ENCODE results near the gene HLA-DOA.

The HLA-DOA gene
- 0.11 to 0.77 (median 0.65) reads per million in 3 experiments for total RNA-seq

GRCh38 chr6:33008944-33009861, at the start of gene HLA-DOA:
Gene HLA-DOA (minus strand): TSS chr6:33009591.
- peak; percentile 9 for DNase-seq

DNA sequence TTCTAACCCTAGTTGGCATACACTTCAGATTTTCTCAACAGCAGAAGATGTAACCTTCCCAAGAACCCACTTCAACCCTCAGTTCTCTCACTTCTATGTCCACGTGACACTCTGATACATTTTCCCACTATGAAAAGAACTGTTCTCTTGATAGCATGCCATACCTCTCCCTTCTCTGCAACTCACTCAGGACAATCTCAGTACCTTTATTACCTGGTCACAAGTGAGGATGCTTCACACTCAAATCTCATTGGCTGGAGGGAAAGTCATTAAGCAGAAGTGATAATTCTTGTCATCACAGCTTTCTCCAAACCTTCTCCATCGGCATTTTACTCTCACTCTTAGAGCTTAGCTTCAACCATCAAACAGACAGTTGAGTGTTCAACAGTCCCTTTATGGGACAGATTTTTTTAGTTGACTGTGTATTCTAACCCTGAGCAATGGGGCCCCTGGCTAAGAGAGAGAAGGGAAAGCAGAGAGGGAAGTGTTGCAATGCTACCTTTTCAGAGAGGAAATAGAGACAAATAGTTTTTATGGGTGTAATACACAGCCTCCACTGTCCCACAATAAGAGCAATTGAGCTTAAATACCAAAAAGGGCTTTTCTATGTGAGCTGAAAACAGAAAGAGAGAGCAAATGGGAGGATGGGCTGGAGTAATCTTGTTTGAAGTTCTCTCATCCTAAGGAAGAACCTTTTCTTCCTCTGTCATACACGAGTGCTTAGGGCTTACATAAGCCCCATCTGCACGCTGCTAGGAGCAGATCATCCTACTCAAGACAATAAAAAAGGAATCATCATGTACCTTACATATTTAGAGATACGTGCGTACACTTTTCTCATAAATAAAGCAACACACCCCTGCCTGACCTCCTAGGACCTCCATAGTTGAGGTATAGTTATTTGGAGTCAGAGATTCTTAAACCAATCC, 48.1 kb upstream of the HLA-DOA start:
- DNase-seq, result no peak

DNA sequence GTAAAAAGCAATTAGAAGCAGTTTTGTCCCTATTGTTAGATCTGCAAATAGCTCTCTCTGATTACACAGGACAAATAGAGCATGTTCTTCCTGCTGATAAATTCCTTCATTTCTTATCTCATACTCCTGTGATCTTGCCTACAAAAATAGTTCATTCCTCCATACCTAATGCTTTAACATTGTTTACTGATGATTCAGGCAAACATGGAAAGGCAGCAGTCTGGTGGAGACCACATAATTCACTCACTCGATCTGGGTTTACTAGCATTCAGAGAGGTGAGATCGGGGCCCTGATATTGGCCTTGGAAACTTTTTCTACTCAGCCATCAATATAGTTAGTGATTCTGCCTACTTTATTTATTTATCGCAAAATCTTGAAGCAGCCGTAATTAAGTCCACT, 43.8 kb upstream of the HLA-DOA start:
- DNase-seq, result no peak

- DNase-seq, result no peak
These were observed 43.2 kb upstream of the HLA-DOA start for GRCh38 chr6:33052627-33053026.

- DNase-seq, result no peak
These were observed 40.8 kb upstream of the HLA-DOA start for GRCh38 chr6:33050014-33050810.

- DNase-seq, result no peak
These were observed 40.1 kb upstream of the HLA-DOA start for GRCh38 chr6:33049323-33050013.

GRCh38 chr6:33040157-33040556, 30.8 kb upstream of the HLA-DOA start:
- no peak for DNase-seq

DNA sequence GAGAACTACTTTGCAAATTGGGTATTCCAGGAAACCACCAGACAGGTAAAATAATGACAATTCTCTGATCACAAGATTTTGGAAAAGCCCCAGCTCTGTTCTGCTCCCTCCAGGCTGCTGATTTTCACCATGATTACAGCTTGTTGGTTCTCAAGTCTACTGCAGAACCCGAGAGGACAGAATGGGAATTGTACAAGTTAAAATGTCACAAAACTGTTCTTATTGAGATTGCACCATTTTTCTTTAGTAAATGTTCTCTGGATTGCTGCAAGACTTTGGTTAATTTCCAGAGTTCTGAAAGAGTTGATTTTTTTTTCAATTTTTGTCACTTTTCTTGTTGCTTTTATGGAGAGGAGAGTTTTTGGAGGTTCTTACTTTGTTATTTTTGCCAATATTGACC, 27.1 kb upstream of the HLA-DOA start:
- DNase-seq, result no peak

GRCh38 chr6:33034554-33034953, 25.2 kb upstream of the HLA-DOA start:
- no peak for DNase-seq

- DNase-seq, result no peak
These were observed 20.9 kb upstream of the HLA-DOA start for GRCh38 chr6:33030245-33030644.

DNA sequence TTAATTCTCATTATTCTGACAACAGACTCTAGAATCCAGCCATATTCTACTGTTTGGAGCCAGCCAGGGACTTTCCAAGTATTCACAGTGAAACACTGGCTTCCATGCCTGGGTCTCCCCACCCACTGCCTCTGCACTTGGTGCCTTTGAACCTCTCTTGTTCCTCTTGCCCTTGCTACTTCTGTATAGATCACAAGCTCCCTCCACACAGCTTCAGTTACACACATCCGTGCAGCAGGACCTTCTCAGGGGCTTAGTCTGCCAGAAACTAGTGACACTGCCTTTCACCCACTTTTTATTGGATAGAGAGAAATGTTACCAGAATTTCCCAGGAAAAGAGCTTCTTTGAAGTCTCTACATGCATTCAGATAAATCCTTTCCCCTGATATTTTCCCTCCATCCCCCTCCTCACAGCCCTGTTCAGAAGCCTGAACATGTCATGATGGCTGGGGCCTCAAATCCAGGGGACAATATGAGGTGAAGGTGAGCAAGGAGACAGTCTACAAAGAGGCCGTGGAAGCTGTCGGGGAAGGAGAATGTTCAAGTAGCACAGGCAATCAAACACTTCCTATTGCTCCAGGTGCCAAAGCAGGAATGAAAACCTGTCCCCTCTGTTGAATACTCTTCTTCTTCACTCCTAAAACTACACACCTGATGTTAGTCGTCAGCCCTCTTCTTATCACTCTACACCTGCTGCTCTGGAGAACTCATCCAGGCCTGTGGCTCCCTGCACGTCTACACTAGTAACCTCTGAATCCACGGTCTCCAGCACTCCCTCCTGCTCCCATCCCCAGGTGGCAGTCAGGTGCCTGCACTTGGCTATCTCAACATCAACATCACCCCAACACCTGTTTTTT, 20.2 kb upstream of the HLA-DOA start:
- no peak for DNase-seq

- no peak for DNase-seq
These were observed 18.9 kb upstream of the HLA-DOA start for GRCh38 chr6:33028220-33028849.

DNA sequence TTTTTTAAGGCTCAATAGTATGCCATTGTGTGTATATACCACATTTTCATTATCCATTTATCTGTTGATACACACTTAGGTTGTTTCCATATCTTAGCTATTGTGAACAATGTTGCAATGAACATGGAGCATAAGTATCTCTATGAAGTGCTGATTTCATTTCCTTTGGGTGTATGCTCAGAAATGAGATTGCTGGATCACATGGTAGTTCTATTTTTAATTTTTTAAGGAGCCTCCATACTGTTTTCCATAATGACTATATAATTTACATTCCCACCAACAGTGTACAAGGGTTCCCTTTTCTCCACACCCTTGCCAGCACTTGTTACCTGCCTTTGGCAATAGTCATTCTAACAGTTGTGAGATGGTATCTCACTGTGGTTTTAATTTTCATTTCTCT, 15.1 kb upstream of the HLA-DOA start:
- DNase-seq, result no peak

DNA sequence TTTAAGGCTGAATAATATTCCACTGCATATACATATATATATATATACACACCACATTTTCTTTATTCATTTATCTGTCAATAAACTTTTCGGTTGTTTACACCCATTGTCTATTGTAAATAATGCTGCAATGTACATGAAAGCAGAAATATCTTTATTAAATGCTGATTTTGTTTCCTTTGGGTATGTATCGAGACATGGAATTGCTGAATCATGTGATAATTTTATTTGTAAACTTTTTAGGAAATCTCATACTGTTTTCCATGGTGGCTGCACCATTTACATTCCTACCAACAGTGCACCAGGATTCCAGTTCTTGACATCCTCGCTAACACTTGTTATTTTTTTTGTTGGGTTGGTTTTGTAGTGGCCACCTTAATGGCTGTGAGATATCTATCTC, 14.1 kb upstream of the HLA-DOA start:
- DNase-seq, result no peak

GRCh38 chr6:33021917-33022316, 12.5 kb upstream of the HLA-DOA start:
- no peak for DNase-seq

DNA sequence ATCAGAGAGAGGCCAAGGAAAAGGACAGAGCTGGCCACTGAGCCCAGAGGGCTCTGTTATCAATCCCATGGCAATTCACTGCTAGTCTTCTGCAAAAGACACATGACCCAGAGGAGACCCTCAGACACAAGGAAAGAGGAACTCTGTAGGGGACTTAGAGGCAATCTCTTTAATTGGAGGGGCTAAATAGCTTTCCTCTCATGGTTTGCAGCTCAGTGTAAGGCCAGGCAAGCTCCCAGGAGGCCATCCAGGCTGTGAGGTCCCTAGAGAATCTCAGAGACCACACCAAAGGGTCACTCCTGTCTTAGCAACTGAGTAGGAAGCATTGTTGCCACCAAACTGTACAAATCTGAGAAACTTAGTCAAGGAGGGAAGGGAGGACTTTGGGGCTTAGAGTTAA, 10.0 kb upstream of the HLA-DOA start:
- DNase-seq, result no peak

DNA sequence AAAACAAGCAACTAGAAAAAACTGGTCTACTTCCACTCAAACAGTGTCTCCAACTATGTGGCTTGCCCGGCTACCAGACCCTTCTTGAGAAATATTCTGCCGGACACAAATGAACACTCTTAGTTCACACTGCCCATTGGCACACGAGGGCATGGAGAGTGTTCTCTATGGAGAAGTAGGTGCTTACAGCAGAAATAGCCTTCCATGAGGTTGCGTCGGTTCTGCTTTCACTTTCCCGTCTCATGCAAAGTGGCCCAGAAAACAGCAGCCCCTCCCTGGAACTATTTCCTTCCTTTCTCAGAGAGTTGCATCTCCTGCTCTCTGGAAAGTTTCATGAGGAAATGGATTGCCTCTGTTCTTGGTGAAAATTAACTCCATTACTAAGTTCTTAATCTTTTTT, 9.5 kb upstream of the HLA-DOA start:
- peak; percentile 19 for DNase-seq

DNA sequence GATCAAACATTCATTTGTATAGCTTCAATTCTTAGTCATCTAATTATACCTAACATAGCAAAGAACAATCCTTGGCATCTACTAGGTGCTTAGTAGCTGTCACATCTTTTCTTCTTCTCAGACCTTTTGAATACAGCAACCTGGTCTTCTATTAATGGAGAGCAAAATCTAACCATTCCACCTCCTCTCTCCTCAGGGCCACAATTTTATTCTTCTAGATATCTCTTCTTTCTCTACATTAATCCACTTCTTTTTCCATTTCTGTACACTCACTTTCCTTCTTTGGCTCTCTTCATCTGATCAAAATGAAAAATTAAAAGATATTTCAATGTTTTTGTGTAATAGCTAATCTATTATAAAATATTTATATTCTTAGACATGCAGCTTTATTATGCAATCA, 9.0 kb upstream of the HLA-DOA start:
- DNase-seq, result no peak

GRCh38 chr6:33017694-33018353, 8.4 kb upstream of the HLA-DOA start:
- no peak for DNase-seq

GRCh38 chr6:33017018-33017417, 7.6 kb upstream of the HLA-DOA start:
- no peak for DNase-seq

Data from central memory CD4-positive, alpha-beta T cell (primary cell).